Activated effector memory CD4-positive, alpha-beta T cell treated with Interleukin-2 at 50 U/mL for 16 hours (primary cell): ENCODE results near the gene SLC25A18.
"Not testable (repeated sequence)": the region's sequence is repeated elsewhere in the genome, so short reads cannot be mapped to it uniquely, and the experiment has no call there.

Source experiments
- DNase-seq: peaks from one replicate; pipeline ENCODE4 v3.0.0-alpha.2; 2020

The SLC25A18 gene

GRCh38 chr22:17562906-17563870 is at the start of gene SLC25A18:
Gene SLC25A18 (plus strand): TSS chr22:17563498. CDS start chr22:17579945, 16,447 bp downstream.
- DNase-seq = no peak

GRCh38 chr22:17513612-17514011 is 49.7 kb upstream of the SLC25A18 start:
- no peak for DNase-seq

GRCh38 chr22:17514084-17514483 is 49.2 kb upstream of the SLC25A18 start:
- DNase-seq = no peak

- no peak for DNase-seq
Measured at GRCh38 chr22:17518406-17518805, 44.9 kb upstream of the SLC25A18 start.

- not testable (repeated sequence) for DNase-seq
Measured at GRCh38 chr22:17521971-17522370, 41.3 kb upstream of the SLC25A18 start.

GRCh38 chr22:17523925-17524324 is 39.4 kb upstream of the SLC25A18 start:
- DNase-seq = no peak

GRCh38 chr22:17536269-17536668 is 27.0 kb upstream of the SLC25A18 start:
- DNase-seq = no peak

GRCh38 chr22:17537155-17537554 is 26.1 kb upstream of the SLC25A18 start:
- DNase-seq = no peak

- no peak for DNase-seq
Measured at GRCh38 chr22:17540481-17540880, 22.8 kb upstream of the SLC25A18 start.

GRCh38 chr22:17541476-17541875 is 21.8 kb upstream of the SLC25A18 start:
- no peak for DNase-seq

GRCh38 chr22:17542452-17542851 is 20.8 kb upstream of the SLC25A18 start:
- DNase-seq = no peak

- DNase-seq = no peak
Measured at GRCh38 chr22:17548010-17548755, 15.1 kb upstream of the SLC25A18 start.

- DNase-seq = no peak
Measured at GRCh38 chr22:17548756-17549035, 14.6 kb upstream of the SLC25A18 start.

- no peak for DNase-seq
Measured at GRCh38 chr22:17549183-17549582, 14.1 kb upstream of the SLC25A18 start.

GRCh38 chr22:17549655-17550054 is 13.6 kb upstream of the SLC25A18 start:
- DNase-seq = no peak

GRCh38 chr22:17552737-17553136 is 10.6 kb upstream of the SLC25A18 start:
- DNase-seq = no peak

- no peak for DNase-seq
Measured at GRCh38 chr22:17554814-17555213, 8.5 kb upstream of the SLC25A18 start.

- no peak for DNase-seq
Measured at GRCh38 chr22:17559188-17559587, 4.1 kb upstream of the SLC25A18 start.

- DNase-seq = no peak
Measured at GRCh38 chr22:17563936-17564391, 666 bp downstream of the SLC25A18 start.

- DNase-seq = not testable (repeated sequence)
Measured at GRCh38 chr22:17566016-17566687, 2.9 kb downstream of the SLC25A18 start.

GRCh38 chr22:17566776-17567175 is 3.5 kb downstream of the SLC25A18 start:
- no peak for DNase-seq

GRCh38 chr22:17569971-17570511 is 6.7 kb downstream of the SLC25A18 start:
- DNase-seq = no peak
